Stimulated activated CD4-positive, alpha-beta T cell treated with anti-CD3 and anti-CD28 coated beads, Interleukin-1b, Interleukin-23, amount 100 ng/mL, for 4 hours (primary cell): Measurements from ENCODE around the gene LYRM9.
"Not testable (repeated sequence)": the region's sequence is repeated elsewhere in the genome, so short reads cannot be mapped to it uniquely, and the experiment has no call there.

ENCODE experiments used
- DNase-seq, 2 donors: peaks; one replicate each; pipeline ENCODE4 v3.0.0-alpha.2; 2020; ENCODE audit warnings: low read depth in 2 of 2

LYRM9 gene

GRCh38 chr17:27873746-27874145 is 19.4 kb downstream of the LYRM9 start:
- DNase-seq = no peak

- DNase-seq = no peak
Observed at GRCh38 chr17:27873211-27873610, 20.0 kb downstream of the LYRM9 start.

GRCh38 chr17:27872776-27873175 is 20.4 kb downstream of the LYRM9 start:
- no peak for DNase-seq

- DNase-seq = no peak
Observed at GRCh38 chr17:27871407-27871806, 21.8 kb downstream of the LYRM9 start.

- no peak for DNase-seq
Observed at GRCh38 chr17:27870345-27870744, 22.8 kb downstream of the LYRM9 start.

- no peak for DNase-seq
Observed at GRCh38 chr17:27868565-27868964, 24.6 kb downstream of the LYRM9 start.

GRCh38 chr17:27862840-27863239 is 30.3 kb downstream of the LYRM9 start:
- DNase-seq = no peak

GRCh38 chr17:27862004-27862403 is 31.2 kb downstream of the LYRM9 start:
- DNase-seq = no peak

GRCh38 chr17:27860971-27861664 is 32.0 kb downstream of the LYRM9 start:
- no peak for DNase-seq

GRCh38 chr17:27858621-27859305 is 34.4 kb downstream of the LYRM9 start:
- DNase-seq = no peak

- DNase-seq = no peak
Observed at GRCh38 chr17:27856676-27857432, 36.3 kb downstream of the LYRM9 start.

- no peak for DNase-seq
Observed at GRCh38 chr17:27855454-27855853, 37.7 kb downstream of the LYRM9 start.

GRCh38 chr17:27854163-27854562 is 39.0 kb downstream of the LYRM9 start:
- DNase-seq = no peak

GRCh38 chr17:27853091-27853490 is 40.1 kb downstream of the LYRM9 start:
- DNase-seq = no peak

- DNase-seq = no peak
Observed at GRCh38 chr17:27849474-27850185, 43.5 kb downstream of the LYRM9 start.

GRCh38 chr17:27848931-27849330 is 44.2 kb downstream of the LYRM9 start:
- DNase-seq = no peak

GRCh38 chr17:27846808-27847307 is 46.3 kb downstream of the LYRM9 start:
- DNase-seq = not testable (repeated sequence)

GRCh38 chr17:27846042-27846655 is 47.0 kb downstream of the LYRM9 start:
- no peak for DNase-seq

GRCh38 chr17:27845264-27846041 is 47.7 kb downstream of the LYRM9 start:
- no peak for DNase-seq

- no peak for DNase-seq
Observed at GRCh38 chr17:27840688-27841087, 52.5 kb downstream of the LYRM9 start.

- not testable (repeated sequence) for DNase-seq
Observed at GRCh38 chr17:27840406-27840678, 52.8 kb downstream of the LYRM9 start.
